Measurements from ENCODE around the gene MORC2. TPM values are rescaled to one million over a fixed set of nuclear protein-coding genes. Genes with fewer than 3 reads are reported as not detected.
A peak's percentile ranks its signal among the peaks of the same experiment; 100 is the strongest.

The MORC2 gene
- total and polyA plus RNA-seq, 7 donors: 15.6 to 35.9 (median 27.0) TPM

- no peak for TF ChIP-seq CTCF (IDR thresholded peaks at IDR 0.05)
- intact Hi-C loops (cut with DNase I): loop anchor here (2.0 to 10.0 kb wide), 5 partner anchors 133 to 286 kb away; partner anchors contain the start of gene SMTN (in 1 of the 2)
- Histone ChIP-seq H3K9me3 (no peaks in the 10 kb centered on the region), H3K4me3 (no peak overlapping the region), H3K36me3 (ENCODE audit: insufficient read depth in 1 of 2, low read depth in 1 of 2) (peaks cover 9 to 99% of the 10 kb centered on the region in 2 donors), H3K27ac (no peak overlapping the region), H3K4me1 (peaks cover 8% of the 10 kb centered on the region), H3K27me3 (ENCODE audit: insufficient read depth in 3 of 3, low read length in 2 of 3) (no peaks in the 10 kb centered on the region)
- DNase-seq: no peak
- 48 to 71% (median 56%) methylated on average over 3 of the region's 3 CpGs for WGBS, 3 donors
- no peak for ATAC-seq
Observed at GRCh38 chr22:30948930-30949342, 19.6 kb downstream of the MORC2 start.

- 18 to 43% (median 36%) methylated on average over 2 of the region's 2 CpGs for WGBS, 3 donors
- no peaks in the 10 kb centered on the region for H3K27me3 ChIP-seq (ENCODE audit: insufficient read depth in 3 of 3, low read length in 2 of 3)
- DNase-seq: no peak
- peaks cover 10 to 99% of the 10 kb centered on the region in 2 donors for H3K36me3 ChIP-seq (ENCODE audit: insufficient read depth in 1 of 2, low read depth in 1 of 2)
- H3K4me3 ChIP-seq: no peak overlapping the region
- H3K4me1 ChIP-seq: peaks cover 8% of the 10 kb centered on the region
- intact Hi-C loops (cut with DNase I): loop anchor here (2.0 to 10.0 kb wide), 5 partner anchors 134 to 287 kb away; partner anchors contain the start of gene SMTN (in 1 of the 2)
- peak; percentile 53 to 73 (median 64) for ATAC-seq
- TF ChIP-seq CTCF (IDR thresholded peaks at IDR 0.05): peak; percentile 59
- no peak overlapping the region for H3K27ac ChIP-seq
- H3K9me3 ChIP-seq: no peaks in the 10 kb centered on the region
Observed at GRCh38 chr22:30947816-30948454, 20.6 kb downstream of the MORC2 start.

GRCh38 chr22:30947173-30947815 is 21.3 kb downstream of the MORC2 start:
- TF ChIP-seq CTCF (IDR thresholded peaks at IDR 0.05): no peak
- DNase-seq (no peak), ATAC-seq (peak in 2 of 4 donors; percentile 24 to 29)
- WGBS, 3 donors: 47 to 54% (median 53%) methylated on average over 5 of the region's 5 CpGs
- Histone ChIP-seq H3K4me1 (peaks cover 8% of the 10 kb centered on the region), H3K4me3 (no peak overlapping the region), H3K9me3 (no peaks in the 10 kb centered on the region), H3K36me3 (ENCODE audit: insufficient read depth in 1 of 2, low read depth in 1 of 2) (peaks cover 10 to 99% of the 10 kb centered on the region in 2 donors), H3K27ac (no peak overlapping the region), H3K27me3 (ENCODE audit: insufficient read depth in 3 of 3, low read length in 2 of 3) (no peaks in the 10 kb centered on the region)
- intact Hi-C loops (cut with DNase I): loop anchor here (5.0 to 10.0 kb wide), 3 partner anchors 135 to 288 kb away; partner anchors contain the start of gene SMTN (in 1 of the 2)

GRCh38 chr22:30946354-30946753 is 22.2 kb downstream of the MORC2 start:
- no peaks in the 10 kb centered on the region for H3K9me3 ChIP-seq
- peaks cover 13 to 99% of the 10 kb centered on the region in 2 donors for H3K36me3 ChIP-seq (ENCODE audit: insufficient read depth in 1 of 2, low read depth in 1 of 2)
- no peak overlapping the region for H3K27ac ChIP-seq
- 68 to 75% (median 69%) methylated on average over 7 of the region's 7 CpGs for WGBS, 3 donors
- H3K4me3 ChIP-seq: no peak overlapping the region
- DNase-seq (no peak), ATAC-seq (no peak)
- intact Hi-C loops (cut with DNase I): loop anchor here (5.0 to 10.0 kb wide), 3 partner anchors 136 to 288 kb away; partner anchors contain the start of gene SMTN (in 1 of the 2)
- H3K27me3 ChIP-seq (ENCODE audit: insufficient read depth in 3 of 3, low read length in 2 of 3): no peaks in the 10 kb centered on the region
- H3K4me1 ChIP-seq: peaks cover 8% of the 10 kb centered on the region
- TF ChIP-seq CTCF (IDR thresholded peaks at IDR 0.05): no peak
